HG02571 (cell line): ENCODE measurements around the gene DPT.

Source experiments
- ATAC-seq: cut with Tn5 transposase; IDR thresholded peaks from one replicate; pipeline ENCODE4 v1.9.1; 2021; ENCODE audit warnings: mild to moderate bottlenecking, moderate library complexity; ENCODE audit not compliant: unreplicated experiment

Gene DPT

GRCh38 chr1:168672278-168672677, 56.7 kb downstream of the DPT start:
- ATAC-seq, result no peak

DNA sequence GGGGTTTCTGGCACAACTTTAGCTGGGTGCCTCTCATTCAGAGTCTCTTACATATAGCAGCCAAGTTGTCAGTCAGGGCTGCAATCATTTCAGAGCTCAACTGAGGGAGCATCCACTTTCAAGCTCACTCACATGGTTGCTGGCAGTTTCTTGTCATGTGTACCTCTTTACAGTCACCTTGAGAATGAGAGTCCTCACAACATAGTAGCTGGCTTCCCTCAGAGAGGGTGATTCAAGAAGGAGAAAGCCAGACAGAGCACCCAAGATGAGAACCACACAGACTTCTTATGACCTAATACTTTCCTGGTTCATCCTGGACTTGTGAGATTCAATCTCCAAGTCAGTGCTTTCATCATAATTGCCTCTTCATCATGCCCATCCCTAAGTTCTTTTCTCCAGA, 57.2 kb downstream of the DPT start:
- ATAC-seq, result no peak

- ATAC-seq, result no peak
Measured at GRCh38 chr1:168665975-168666374, 63.0 kb downstream of the DPT start.

DNA sequence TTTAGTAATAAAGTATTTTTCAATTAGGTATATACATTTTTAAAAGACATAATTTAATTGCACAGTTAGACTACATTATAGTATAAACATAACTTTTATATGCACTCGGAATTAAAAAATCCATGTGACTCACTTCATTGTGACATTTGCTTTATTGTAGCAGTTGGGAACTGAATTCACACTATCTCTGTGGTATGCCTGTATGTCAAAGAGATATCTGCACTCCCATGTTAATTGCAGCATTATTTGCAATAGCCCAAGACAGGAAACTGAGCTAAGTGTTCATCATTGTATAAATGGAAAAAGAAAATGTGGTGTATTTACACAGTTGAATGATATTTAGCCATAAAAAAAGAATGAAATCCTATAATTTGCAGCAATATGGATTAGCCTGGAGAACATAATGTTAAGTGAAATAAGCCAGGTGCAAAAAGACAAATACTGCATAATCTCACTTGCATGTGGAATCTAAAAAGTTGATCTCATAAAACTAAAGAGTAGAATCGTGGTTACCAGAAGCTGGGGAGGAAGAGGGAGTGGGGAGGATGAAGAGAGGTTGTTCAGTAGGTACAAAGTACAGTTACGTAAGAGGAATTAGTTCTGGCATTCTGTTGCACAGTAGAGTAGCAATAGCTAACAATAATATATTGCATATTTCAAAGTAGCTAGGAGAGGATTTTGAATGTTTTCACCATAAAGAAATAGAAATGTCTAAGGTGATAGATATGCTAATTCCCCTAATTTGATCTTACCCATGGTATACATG, 64.8 kb downstream of the DPT start:
- ATAC-seq, result no peak

- no peak for ATAC-seq
Measured at GRCh38 chr1:168656485-168656884, 72.5 kb downstream of the DPT start.

GRCh38 chr1:168654198-168654915, 74.6 kb downstream of the DPT start:
- ATAC-seq, result no peak

GRCh38 chr1:168653567-168653966, 75.4 kb downstream of the DPT start:
- ATAC-seq, result no peak

DNA sequence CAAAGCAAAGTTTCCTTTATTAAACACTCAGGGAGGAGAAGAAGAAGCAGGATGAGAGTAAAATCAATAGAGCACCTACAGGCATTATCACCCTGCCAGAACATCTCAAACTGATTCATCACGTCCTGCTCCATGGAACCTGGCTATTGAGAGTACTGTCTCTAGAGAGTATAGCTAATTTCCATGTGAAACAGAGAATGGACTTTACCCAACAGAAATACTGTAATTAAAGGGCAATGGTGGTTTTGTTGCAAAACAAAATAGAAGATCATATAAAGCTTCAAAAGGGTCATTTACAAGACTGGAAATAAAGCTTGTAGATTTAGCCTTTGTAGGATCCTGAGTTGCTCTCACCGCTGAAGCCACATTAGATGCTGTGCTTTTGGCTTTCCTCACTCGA, 83.3 kb downstream of the DPT start:
- ATAC-seq, result no peak
